ENCODE measurements around the gene MCM5. TPM values are rescaled to one million over a fixed set of nuclear protein-coding genes. Genes with fewer than 3 reads are reported as not detected.
A peak's percentile ranks its signal among the peaks of the same experiment; 100 is the strongest.

Gene MCM5
- total RNA-seq, result 100 to 1,000 TPM in 1 of 4 donors, 10 to 100 TPM in 3; 16.5 to 102 (median 21.5) TPM

- H3K4me1 ChIP-seq, result peaks cover 0 to 13% (median 6%) of the 10 kb centered on the region in 4 donors
- DNase-seq, result peak; percentile 97 to 99 (median 97)
- H3K27ac ChIP-seq, result peak within 1 kb of the TSS; percentile 15 to 88 (median 66)
- no peaks in the 10 kb centered on the region for H3K9me3 ChIP-seq
- H3K36me3 ChIP-seq, result peaks cover 0 to 17% (median 0%) of the 10 kb centered on the region in 3 donors
- TF ChIP-seq POLR2A (IDR thresholded peaks at IDR 0.05) (no peak), CTCF (IDR thresholded peaks at IDR 0.05) (no peak)
- peak within 1 kb of the TSS; percentile 74 to 98 (median 89) for H3K4me3 ChIP-seq
- no peaks in the 10 kb centered on the region for H3K27me3 ChIP-seq
Measured at GRCh38 chr22:35399678-35400500, at the start of gene MCM5. Gene MCM5, plus strand, starts transcription at chr22:35400140. Its CDS starts 299 bp downstream, at chr22:35400439.

- H3K4me1 ChIP-seq, result peaks cover 0 to 35% (median 8%) of the 10 kb centered on the region in 4 donors
Measured at GRCh38 chr22:35350539-35351503, 49.1 kb upstream of the MCM5 start.

GRCh38 chr22:35352214-35353111 is 47.5 kb upstream of the MCM5 start:
- H3K27ac ChIP-seq, result peak overlapping the region; percentile 56 to 88 (median 61)
- peak overlapping the region in 1 of 4 donors; percentile 7 for H3K4me3 ChIP-seq
- no peaks in the 10 kb centered on the region for H3K27me3 ChIP-seq
- H3K4me1 ChIP-seq, result peaks cover 0 to 44% (median 8%) of the 10 kb centered on the region in 4 donors
- peak in 2 of 3 donors; percentile 86 to 92 for DNase-seq
- H3K36me3 ChIP-seq, result peaks cover 0 to 6% (median 0%) of the 10 kb centered on the region in 3 donors
- H3K9me3 ChIP-seq, result no peaks in the 10 kb centered on the region
- peak; percentile 14 to 29 (median 25) for TF ChIP-seq CTCF (IDR thresholded peaks at IDR 0.05)
- TF ChIP-seq POLR2A (IDR thresholded peaks at IDR 0.05), result no peak

More at GRCh38 chr22:35350539-35351503, 49.1 kb upstream of the MCM5 start:
- TF ChIP-seq POLR2A (IDR thresholded peaks at IDR 0.05), result peak in 1 of 2 donors; percentile 35
- TF ChIP-seq CTCF (IDR thresholded peaks at IDR 0.05), result peak; percentile 85 to 98 (median 93)
- H3K36me3 ChIP-seq, result peaks cover 0 to 14% (median 0%) of the 10 kb centered on the region in 3 donors
- peak overlapping the region; percentile 41 to 56 (median 54) for H3K4me3 ChIP-seq
- H3K27me3 ChIP-seq, result no peaks in the 10 kb centered on the region
- peak overlapping the region; percentile 56 to 88 (median 72) for H3K27ac ChIP-seq
- no peaks in the 10 kb centered on the region for H3K9me3 ChIP-seq
- DNase-seq, result peak; percentile 88 to 95 (median 94)

- peaks cover 0 to under 1% (median 0%) of the 10 kb centered on the region in 3 donors for H3K36me3 ChIP-seq
- peak overlapping the region in 1 of 4 donors; percentile 7 for H3K4me3 ChIP-seq
- no peaks in the 10 kb centered on the region for H3K27me3 ChIP-seq
- DNase-seq, result peak in 2 of 3 donors; percentile 65 to 70
- H3K27ac ChIP-seq, result peak overlapping the region in 3 of 4 donors; percentile 56 to 88 (median 59)
- no peaks in the 10 kb centered on the region for H3K9me3 ChIP-seq
- H3K4me1 ChIP-seq, result peaks cover 0 to 44% (median 8%) of the 10 kb centered on the region in 4 donors
- no peak for TF ChIP-seq POLR2A (IDR thresholded peaks at IDR 0.05)
- no peak for TF ChIP-seq CTCF (IDR thresholded peaks at IDR 0.05)
Measured at GRCh38 chr22:35353318-35353717, 46.6 kb upstream of the MCM5 start.
